HepG2 (cell line): ENCODE measurements around the gene TANGO6. TPM values are rescaled to one million over a fixed set of nuclear protein-coding genes. Genes with fewer than 3 reads are reported as not detected.

Source experiments
- ATAC-seq: fragments of 200-7000 bp; cut with Tn5 transposase; 3 replicates; pipeline ENCODE4 v1.9.1; 2020; ENCODE audit warnings: mild to moderate bottlenecking, moderate library complexity
- BruUV-seq: library from RNA; stranded (reverse); fragments of 400-500 nt; replicated peaks from 2 replicates; lab custom pipeline; 2021; lab: Mats Ljungman, UMichigan
- CTCF ChIA-PET: fragments of 300-600 bp; formaldehyde crosslinking; extraction: SDS; loops from one replicate; lab custom pipeline; 2021; ENCODE audit warnings: low total read pairs, inconsistent platforms, low intra/inter-chr PET ratio; lab: Yijun Ruan, JAX
- POLR2A ChIA-PET: fragments of 350-600 bp; sonication (Branson Sonifier 250); formaldehyde crosslinking; loops from one replicate; lab custom pipeline; 2020; ENCODE audit warnings: antibody characterized with exemption, inconsistent platforms; lab: Yijun Ruan, JAX
- DNase-seq: peaks from one replicate; pipeline ENCODE4 v3.0.0-alpha.2; 2015; ENCODE audit warnings: low spot score
- FAIRE-seq: peaks from 3 replicates; lab custom pipeline; 2011; peaks lifted over from hg19 to GRCh38; lab: Jason Lieb, UNC
- H2AFZ ChIP-seq: one replicate; pipeline ENCODE4 v1.6.1; 2011; ENCODE audit warnings: low read length, inconsistent platforms
- H3K27ac ChIP-seq: fragments of 300-600 bp; 3 replicates; pipeline ENCODE4 v1.8.0; 2011; ENCODE audit warnings: mixed run types, mild to moderate bottlenecking, mixed read lengths, low read length, inconsistent platforms; ENCODE audit not compliant: insufficient read depth; ENCODE audit errors: extremely low read length
- H3K27me3 ChIP-seq, 2 experiments: fragments of 200-600 bp in 1 of 2; 2 replicates in 1 of 2; 3 replicates in 1 of 2; pipeline versions ENCODE4 v1.6.0 to v1.8.0; 2011; ENCODE audit warnings: low read length in 2 of 2, mild to moderate bottlenecking in 2 of 2, moderate library complexity in 2 of 2, inconsistent platforms in 1 of 2; ENCODE audit not compliant: insufficient read depth in 2 of 2, control insufficient read depth in 1 of 2
- H3K36me3 ChIP-seq, 2 experiments: fragments of 200-600 bp in 1 of 2; replicated peaks in 1 of 2; 2 replicates in 1 of 2; 3 replicates in 1 of 2; pipeline versions ENCODE4 v1.5.1 to v1.8.0; 2011; ENCODE audit warnings: low read length in 2 of 2, inconsistent platforms in 1 of 2; ENCODE audit not compliant: insufficient read depth in 2 of 2, control insufficient read depth in 1 of 2
- H3K4me1 ChIP-seq: 2 replicates; pipeline ENCODE4 v1.5.1; 2012; ENCODE audit warnings: low read length, inconsistent platforms; ENCODE audit not compliant: insufficient read depth
- H3K4me2 ChIP-seq: 2 replicates; pipeline ENCODE4 v1.6.0; 2011; ENCODE audit warnings: low read depth, low read length, inconsistent platforms
- H3K4me3 ChIP-seq, 3 experiments: fragments of 200-600 bp in 1 of 3; sonication (generic), shearing (Covaris generic) in 1 of 3; replicated peaks in 1 of 3; 2 replicates each; pipeline ENCODE4 v1.5.1; 2011 to 2016; ENCODE audit warnings: low read length in 3 of 3, inconsistent platforms in 2 of 3, low read depth in 2 of 3, mild to moderate bottlenecking in 2 of 3, control low read depth in 1 of 3, mixed read lengths in 1 of 3; ENCODE audit not compliant: insufficient read depth in 1 of 3
- H3K79me2 ChIP-seq: one replicate; pipeline ENCODE4 v1.6.1; 2011; ENCODE audit warnings: low read length, inconsistent platforms; ENCODE audit not compliant: insufficient read depth
- H3K9ac ChIP-seq: 2 replicates; pipeline ENCODE4 v1.6.0; 2011; ENCODE audit warnings: mild to moderate bottlenecking, low read depth, low read length, inconsistent platforms; ENCODE audit not compliant: insufficient read depth
- H3K9me3 ChIP-seq: 2 replicates; pipeline ENCODE4 v1.5.1; 2012; ENCODE audit warnings: mild to moderate bottlenecking, low read length
- H4K20me1 ChIP-seq: 2 replicates; pipeline ENCODE4 v1.6.0; 2011; ENCODE audit warnings: inconsistent platforms, mild to moderate bottlenecking, low read length, moderate library complexity; ENCODE audit not compliant: insufficient read depth
- ATF7 ChIP-seq, 2 experiments: fragments of 450-650 bp in 1 of 2; sonication (generic) in 1 of 2; formaldehyde crosslinking in 1 of 2; IDR thresholded peaks; 2 replicates each; pipeline versions ENCODE4 v1.4.0 to v1.6.1; 2016 to 2020; ENCODE audit warnings: antibody characterized with exemption in 1 of 2, mild to moderate bottlenecking in 1 of 2, missing genetic modification reagents in 1 of 2
- HMGXB3 ChIP-seq: sonication (generic); formaldehyde crosslinking; IDR thresholded peaks from 2 replicates; pipeline ENCODE4 v1.4.0; 2020; ENCODE audit warnings: missing genetic modification reagents, borderline replicate concordance
- SNAPC4 ChIP-seq: sonication (generic); formaldehyde crosslinking; IDR thresholded peaks from 2 replicates; pipeline ENCODE4 v1.4.0; 2020; ENCODE audit warnings: mild to moderate bottlenecking, missing genetic modification reagents
- TP53 ChIP-seq: sonication (generic); formaldehyde crosslinking; conservative IDR thresholded peaks from 2 replicates; pipeline ENCODE4 v1.4.0; 2020; ENCODE audit warnings: missing genetic modification reagents
- ZNF230 ChIP-seq: sonication (generic); formaldehyde crosslinking; IDR thresholded peaks from 2 replicates; pipeline ENCODE4 v1.4.0; 2020; ENCODE audit warnings: mild to moderate bottlenecking, missing genetic modification reagents
- ZNF652 ChIP-seq: IDR thresholded peaks from 2 replicates; pipeline ENCODE4 v1.6.1; 2016; ENCODE audit warnings: low read depth, borderline replicate concordance
- ZSCAN31 ChIP-seq: sonication (generic); formaldehyde crosslinking; IDR thresholded peaks from 2 replicates; pipeline ENCODE4 v1.5.0; 2020; ENCODE audit warnings: low read depth, mild to moderate bottlenecking, missing genetic modification reagents
- WGBS: methylation state at CpG from one replicate; pipeline ENCODE4 v1.1.6; 2017; ENCODE audit warnings: low lambda C conversion rate; 5-methylcytosine and 5-hydroxymethylcytosine counted together
- in situ Hi-C: cut with HindIII; loops from 2 replicates; pipeline ENCODE4 v1.10.0; 2017; ENCODE audit warnings: low pct_unique_long_range_greater_than_20kb; ENCODE audit not compliant: extremely low pct_ligation_motif_present
- intact Hi-C: fragments of 100-400 bp; cut with micrococcal nuclease; formaldehyde crosslinking; loops from one replicate; pipeline ENCODE4 v1.10.0; 2022; ENCODE audit not compliant: unreplicated experiment
- polyA plus RNA-seq, 8 experiments: library from polyadenylated mRNA; depleted of rRNA in 3 of 8; stranded (reverse) in 7 of 8; unstranded in 1 of 8; fragments of >200 nt; fragmentation: Illumina TruSeq in 4 of 8; extraction: Trizol in 4 of 8; gene quantifications; 2 replicates each; pipeline versions ENCODE4 v1.2.1 to v1.2.3, GENCODE V29; 2011 to 2016; ENCODE audit warnings: low read depth in 4 of 8, missing spikeins in 1 of 8, mixed read lengths in 1 of 8; ENCODE audit not compliant: insufficient read depth in 1 of 8
- total RNA-seq, 5 experiments: library from RNA; depleted of rRNA; stranded (reverse); fragments of >200 nt; fragmentation: Illumina TruSeq; extraction: Trizol; gene quantifications; 2 replicates each; pipeline ENCODE4 v1.2.3, GENCODE V29; 2016; ENCODE audit warnings: low read depth in 1 of 5

Gene TANGO6
- total and polyA plus RNA-seq, 2 of the 13 experiments (the other 11 are each of a cell fraction or from before 2014, with no cell fraction given), result 7.2 to 13.3 TPM

GRCh38 chr16:68907781-68908181, 64.5 kb downstream of the TANGO6 start:
- Histone ChIP-seq H3K9ac (no peak overlapping the region), H2AFZ (no peak overlapping the region), H3K4me1 (peaks cover 19% of the 10 kb centered on the region), H3K4me3 (no peak overlapping the region), H3K36me3 (peaks cover 2 to 9% of the 10 kb centered on the region in 2 experiments; a peak in 3 of 5 replicates), H3K27me3 (no peaks in the 10 kb centered on the region), H3K27ac (no peak overlapping the region), H3K79me2 (no peaks in the 10 kb centered on the region), H3K4me2 (no peak overlapping the region), H4K20me1 (no peaks in the 10 kb centered on the region), H3K9me3 (no peaks in the 10 kb centered on the region)
- in situ Hi-C loops, result no loop called here
- ChIA-PET POLR2A (no interaction called here), CTCF (no interaction called here)
- BruUV-seq, result no TSS peak
- WGBS, result 32% methylated on average over 3 of the region's 3 CpGs
- peak; percentile 33; the same call in 1 of the 2 replicates for TF ChIP-seq ATF7 (IDR thresholded peaks at IDR 0.05)
- no peak for TF ChIP-seq ATF7 (CRISPR knock-in tag; IDR thresholded peaks at IDR 0.05)
- TF ChIP-seq TP53 (CRISPR knock-in tag), result no peak
- TF ChIP-seq ZSCAN31 (CRISPR knock-in tag), result no peak
- TF ChIP-seq HMGXB3 (CRISPR knock-in tag), result no peak
- TF ChIP-seq ZNF230 (CRISPR knock-in tag), result no peak
- no peak for TF ChIP-seq SNAPC4 (CRISPR knock-in tag)
- peak; percentile 90 for TF ChIP-seq ZNF652
- no peak for FAIRE-seq
- intact Hi-C loops, result no loop called here
- ATAC-seq, result no peak
- DNase-seq, result peak; percentile 12
